IPS-NIHi11 (cell line): Measurements from ENCODE around the gene ATP2B1.
A peak's percentile ranks its signal among the peaks of the same experiment; 100 is the strongest.

Source experiments
- DNase-seq: peaks from one replicate; pipeline ENCODE4 v3.0.0; 2012; ENCODE audit warnings: mixed read lengths, low spot score

The ATP2B1 gene

DNA sequence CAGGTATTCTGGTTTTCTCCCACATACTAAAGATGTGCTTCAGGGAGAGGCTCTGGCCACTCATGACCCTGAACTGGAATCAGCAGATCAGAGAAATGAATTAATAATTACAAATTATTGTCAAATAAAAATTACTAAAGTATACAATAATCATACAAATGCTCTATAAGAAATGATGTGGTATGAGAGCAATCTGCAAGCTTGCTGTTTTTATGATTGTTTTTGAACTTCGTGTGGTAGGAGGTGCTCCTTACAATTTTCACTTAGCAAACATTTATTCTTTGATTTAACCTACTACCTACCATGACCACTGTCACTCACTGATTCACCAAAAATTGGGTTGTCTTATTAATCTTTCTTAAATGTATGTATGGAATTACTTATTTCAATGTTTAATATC lies 16.2 kb downstream of the ATP2B1 start:
- DNase-seq, result no peak

DNA sequence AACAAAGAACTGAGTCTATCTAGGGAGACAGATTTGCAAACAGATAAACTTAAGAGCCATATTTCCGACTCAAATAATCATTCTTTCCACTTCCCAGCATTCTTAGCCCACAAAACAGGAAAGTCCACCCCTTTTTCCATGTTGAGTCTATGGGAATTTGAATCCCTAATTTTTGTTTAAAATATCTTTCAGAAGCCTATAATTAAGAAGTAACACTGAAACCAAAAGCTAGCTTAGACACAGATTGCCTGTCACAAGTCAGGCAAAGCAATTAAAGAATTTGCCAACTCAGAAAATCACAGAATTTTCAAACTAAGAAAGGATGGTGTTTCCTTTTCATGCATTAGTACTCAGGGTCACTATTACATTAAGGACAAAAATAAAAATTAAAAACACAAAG lies 17.0 kb downstream of the ATP2B1 start:
- DNase-seq, result no peak

DNA sequence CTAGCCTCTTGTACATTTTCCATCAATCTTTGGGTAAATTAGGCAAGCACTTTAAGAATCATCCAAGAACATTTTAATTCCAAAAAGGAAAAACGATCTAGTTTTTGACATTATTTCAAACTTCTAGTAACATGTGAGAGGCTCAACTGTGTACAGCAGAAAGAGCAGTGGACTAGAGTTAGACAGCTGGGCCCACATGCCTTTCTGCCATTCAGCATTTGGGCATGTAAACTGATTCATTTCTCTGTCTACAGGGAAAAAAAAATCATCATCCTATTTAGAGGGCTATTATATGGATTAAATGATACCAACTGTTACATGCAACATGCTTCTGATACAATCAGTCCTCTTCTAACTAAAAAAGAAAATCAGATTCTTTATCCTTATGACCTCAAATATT lies 17.7 kb downstream of the ATP2B1 start:
- DNase-seq, result no peak

DNA sequence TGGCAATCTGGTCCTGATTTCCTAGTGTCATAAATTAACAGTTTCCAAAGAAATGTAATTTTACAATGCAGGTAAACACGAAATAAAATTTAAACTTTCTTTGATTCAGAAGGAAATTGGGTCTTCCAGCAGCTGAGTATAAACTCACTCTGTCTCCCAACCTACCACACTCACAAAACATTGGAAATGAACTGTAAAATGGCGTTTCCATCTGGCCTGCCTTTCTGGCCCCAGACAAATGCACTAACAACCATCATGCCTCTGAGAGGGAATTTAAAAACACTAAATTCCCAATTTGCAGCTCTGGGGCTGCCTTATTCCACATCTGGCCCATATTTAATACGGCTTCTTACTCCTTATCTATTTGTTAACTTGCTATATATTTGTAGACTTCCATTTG lies 19.3 kb downstream of the ATP2B1 start:
- DNase-seq, result no peak

DNA sequence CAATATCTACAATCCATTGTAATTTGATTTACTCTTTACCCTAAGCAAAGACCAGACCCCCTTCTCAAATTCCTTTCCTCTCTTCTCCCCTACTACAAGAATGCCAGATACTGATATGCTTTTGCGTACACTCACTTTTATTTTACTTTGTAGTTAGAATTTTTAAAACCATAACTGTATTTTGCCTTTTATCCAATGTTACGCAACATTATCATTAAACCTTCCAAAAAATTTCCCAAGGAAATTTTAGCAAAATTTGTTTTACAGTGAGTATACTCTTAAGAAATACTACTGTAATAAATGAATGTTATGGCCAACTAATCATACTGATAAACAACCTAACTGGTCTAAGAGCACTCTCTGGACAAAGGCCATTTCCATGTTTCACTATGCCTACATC lies 22.3 kb downstream of the ATP2B1 start:
- DNase-seq, result no peak

DNA sequence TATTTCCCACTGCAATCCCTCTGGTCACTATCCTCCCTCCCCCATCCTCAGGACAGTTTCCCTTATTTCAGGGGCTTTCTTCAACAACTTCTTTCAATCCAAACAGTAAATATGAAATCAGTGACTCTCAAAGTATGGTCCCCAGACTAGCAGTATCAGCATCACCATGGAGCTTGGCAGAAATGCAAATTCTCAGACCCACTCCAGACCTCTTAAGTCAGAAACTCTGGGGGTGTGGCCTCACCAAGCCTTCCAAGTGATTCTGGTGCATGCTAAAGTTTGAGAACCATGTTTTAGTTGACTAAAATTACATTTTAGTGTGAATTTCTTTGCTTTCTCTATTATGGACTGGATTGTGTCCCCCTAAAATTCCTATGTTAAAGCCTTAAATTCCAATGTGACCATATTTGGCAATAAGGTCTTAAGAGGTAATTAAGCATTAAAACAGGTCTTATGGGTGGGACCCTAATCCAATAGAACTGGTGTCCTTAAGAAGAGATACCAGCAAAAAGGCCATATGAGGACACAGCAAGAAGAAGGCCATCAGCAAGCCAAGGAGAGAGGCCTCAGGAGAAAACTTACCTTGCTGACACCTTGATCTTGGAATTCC lies 23.2 kb downstream of the ATP2B1 start:
- DNase-seq, result no peak

DNA sequence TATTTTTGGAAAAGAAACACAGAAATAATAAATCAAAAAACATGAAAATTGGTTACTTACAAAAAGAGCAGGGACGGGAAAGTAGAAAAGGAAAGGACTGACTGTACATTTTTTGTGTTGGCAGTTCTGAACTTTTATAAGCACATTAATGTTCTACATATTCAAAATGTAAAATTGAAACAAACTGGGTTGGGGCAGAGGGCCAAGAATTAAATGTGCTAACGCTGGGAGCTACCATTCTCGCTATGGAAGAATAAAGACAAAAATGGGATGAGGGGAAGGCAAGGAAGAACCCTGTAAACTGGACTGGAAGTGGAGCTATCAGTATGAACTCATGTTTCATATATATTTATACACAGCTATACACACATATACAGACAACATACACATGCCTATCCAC lies 24.5 kb downstream of the ATP2B1 start:
- no peak for DNase-seq

DNA sequence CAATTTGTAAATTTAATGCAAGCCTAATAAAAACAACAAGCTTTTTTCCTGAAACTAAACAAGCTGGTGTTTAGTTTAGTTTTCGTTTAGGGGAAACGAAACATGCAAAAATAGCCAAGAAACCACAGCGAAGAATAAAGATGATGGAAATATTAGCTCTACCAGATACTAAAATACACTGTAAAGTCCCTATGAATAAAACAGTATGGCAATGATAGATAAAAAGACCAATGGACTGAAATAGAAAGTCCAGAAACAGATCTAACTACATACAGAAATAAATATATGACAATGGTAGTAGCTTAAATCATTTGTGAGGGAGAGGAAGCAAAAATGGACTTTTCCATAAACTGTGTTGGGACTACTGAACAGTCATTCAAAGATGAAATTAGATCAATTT lies 26.4 kb downstream of the ATP2B1 start:
- no peak for DNase-seq

DNA sequence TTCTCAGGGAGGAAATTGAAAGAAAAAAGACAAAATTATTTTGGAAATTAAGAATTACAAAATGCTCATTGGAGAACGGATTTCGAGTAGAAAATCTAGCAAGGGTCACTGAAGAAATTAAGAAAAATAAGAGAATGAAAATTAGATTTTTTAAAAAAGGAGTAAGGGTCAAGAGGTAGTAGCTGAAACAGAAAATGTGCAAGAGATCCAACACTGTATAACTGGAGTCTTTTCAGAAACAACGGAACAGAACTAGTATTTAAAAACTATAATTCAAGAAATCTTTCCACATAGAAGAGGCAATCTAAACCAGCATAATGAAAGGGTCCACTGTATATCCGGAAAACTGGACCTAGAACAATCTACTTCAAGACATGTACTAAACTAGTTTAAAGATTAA lies 28.2 kb downstream of the ATP2B1 start:
- no peak for DNase-seq

DNA sequence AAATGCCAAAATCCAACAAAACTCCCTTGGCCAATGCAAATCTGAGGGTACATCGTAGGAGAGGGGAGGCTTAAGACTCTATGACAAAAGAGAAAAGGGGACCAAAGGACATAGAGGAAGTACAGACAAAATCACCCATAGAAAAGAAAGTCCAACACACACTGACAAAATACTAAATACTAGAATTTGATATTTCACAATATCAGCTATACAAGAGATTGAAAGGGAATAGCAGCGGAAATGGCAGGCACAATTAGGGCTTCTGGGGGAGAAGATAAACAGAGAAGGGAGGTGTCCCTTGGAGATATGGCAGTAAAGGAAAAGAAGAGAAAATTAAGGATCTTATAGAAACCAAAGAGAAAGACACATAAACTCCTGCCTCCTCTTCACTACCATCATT lies 29.0 kb downstream of the ATP2B1 start:
- DNase-seq, result no peak

DNA sequence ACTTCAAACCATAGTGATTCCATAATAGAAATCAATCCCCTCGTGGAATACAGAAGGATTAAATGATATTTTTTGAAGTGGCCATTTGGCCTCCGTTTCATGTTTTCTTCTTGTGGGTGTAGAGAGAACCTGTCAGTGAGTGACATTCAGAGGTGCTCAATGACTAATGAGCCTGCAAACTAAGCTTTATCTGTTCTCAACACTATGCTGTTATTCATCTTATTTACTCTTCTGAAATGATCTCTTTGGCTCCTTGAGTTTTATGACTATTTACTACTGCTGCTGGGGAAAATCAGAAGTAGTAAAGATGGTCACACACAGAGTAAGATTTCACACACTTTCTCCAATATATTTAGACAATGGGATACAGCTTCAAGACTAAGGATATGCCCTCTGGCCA lies 30.4 kb downstream of the ATP2B1 start:
- DNase-seq, result no peak

DNA sequence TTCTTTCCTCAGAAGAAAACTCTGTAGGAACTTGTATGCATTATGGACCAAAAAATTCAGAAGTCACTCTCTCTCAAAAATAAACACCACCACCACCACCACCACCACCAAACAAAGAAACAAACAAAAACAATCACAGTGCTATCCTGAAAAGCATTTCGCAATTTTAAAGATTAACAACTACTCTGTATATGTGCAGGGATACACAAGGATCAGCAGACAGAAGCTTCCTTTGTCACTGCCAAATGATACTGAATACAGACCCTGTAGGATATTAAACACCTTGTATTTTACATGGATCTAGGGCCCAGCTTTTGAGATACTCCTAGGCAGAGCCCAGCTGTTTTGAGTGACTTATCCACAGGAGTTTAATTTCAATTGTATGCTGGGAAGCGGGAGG lies 31.7 kb downstream of the ATP2B1 start:
- no peak for DNase-seq

DNA sequence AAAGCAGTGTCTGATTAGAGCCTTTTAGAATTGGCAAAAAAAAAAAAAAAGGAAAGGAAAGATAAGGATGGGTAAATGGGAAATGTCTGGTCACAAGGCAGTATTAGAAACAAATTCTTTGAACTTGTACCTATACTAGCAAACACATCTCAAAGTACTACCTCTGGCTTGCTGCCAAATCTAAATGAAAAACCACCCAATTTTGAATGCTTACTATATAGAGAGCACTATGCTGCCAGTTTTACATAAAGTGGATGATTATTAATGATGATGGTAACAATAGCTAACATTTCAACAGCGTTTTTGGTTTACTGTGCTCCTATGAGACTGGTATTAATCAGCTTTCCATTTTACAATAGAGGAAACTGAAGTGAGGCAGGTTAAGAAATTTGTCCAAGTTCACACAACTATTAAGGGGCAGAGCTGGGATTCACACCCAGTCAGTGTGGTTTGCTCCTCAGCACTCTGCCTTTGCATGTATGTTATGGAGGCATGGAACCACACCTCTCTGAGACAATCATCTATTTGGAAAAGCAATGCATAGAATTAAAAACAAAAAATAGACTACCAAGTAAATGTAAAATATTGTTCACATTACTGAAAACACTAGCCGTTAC lies 34.2 kb downstream of the ATP2B1 start:
- no peak for DNase-seq

DNA sequence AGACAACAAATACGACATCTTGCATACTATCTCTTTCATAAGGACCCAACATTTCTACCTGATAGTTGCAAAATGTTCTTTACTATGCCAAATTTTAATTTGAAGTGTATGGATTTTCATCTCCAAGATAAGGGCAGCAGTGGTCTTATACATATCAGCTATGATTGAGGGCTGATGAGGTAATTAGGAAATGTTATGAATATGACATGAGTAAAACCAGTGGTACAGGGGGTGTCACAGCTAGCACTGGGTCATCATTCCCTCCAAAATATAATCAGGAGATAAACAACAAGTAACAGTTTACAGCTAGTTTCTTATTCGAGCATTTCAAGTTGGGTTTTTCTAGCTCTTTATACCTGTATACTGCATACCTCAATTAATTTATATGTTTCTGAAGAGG lies 35.0 kb downstream of the ATP2B1 start:
- DNase-seq, result no peak

DNA sequence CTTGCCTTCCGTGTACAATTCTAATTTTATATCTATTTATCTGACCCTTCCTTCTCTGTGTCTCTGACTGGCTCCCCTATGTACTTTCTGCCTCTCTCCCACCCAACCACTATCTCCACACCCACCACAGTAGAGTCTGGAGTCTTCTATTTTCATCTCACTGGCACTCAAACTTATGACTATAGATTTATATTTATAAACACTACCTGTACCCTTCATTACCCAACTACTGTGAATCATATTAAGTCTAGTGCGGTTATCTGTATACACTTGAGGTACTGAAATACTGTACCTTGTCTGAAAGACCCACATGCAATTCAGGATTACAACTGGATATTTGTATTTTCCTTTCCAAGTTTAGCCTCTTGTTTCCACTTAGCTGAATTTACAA lies 36.1 kb downstream of the ATP2B1 start:
- DNase-seq, result no peak

DNA sequence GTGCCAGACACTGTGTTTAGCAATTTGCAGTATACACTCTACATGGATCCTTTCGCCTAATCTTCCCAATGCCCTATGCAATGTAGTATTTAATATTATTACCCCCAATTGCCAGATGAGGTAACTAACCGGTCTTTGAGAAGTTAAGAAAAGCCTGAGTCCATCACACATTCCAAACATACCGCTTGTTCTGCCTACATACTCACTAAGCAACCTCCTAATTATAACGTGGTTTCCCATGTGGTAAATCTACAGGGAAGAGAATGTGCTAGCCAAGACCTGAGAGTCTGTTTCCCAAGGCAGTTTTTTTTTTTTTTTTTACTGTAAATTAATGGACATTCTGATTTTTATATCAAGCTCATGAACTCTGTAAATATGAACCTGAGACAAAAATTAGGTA lies 37.2 kb downstream of the ATP2B1 start:
- DNase-seq, result peak; percentile 20

DNA sequence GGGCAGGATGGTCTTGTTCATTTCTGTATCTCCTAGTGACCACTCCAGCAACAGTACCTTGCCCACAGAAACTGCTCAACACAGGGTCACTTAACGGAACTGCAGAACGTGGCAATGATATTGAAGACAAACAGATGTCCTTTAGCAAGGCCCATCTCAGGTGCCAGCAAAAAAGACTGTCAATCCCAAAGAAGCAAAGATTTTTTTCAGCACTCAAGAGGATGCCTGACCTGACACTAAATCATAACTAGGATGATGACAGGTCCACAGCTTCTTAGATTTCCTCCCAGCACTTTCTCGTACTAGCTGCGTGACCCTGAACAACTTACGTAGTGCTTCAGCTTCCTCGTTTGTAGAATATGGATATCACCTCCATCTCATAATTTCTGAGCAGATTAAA lies 39.4 kb downstream of the ATP2B1 start:
- DNase-seq, result no peak

DNA sequence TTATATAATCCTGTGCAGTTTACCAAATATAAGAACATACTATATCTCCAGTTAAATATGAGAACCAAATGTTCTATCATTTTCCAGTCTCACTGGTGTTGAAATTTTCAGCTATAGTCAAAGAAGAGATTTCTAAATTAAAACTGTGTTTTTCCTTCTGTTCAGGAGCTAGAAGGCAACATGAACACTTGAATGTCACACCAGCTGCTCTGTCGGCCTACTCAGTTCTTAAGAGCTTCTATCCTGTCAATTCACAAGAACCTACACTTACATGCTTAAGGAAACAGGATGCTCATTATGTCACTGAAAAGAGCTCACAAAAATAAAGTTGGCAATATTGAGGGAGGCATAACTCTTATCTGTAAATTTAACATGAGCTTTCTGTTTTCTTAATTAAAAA lies 43.1 kb downstream of the ATP2B1 start:
- DNase-seq, result no peak

DNA sequence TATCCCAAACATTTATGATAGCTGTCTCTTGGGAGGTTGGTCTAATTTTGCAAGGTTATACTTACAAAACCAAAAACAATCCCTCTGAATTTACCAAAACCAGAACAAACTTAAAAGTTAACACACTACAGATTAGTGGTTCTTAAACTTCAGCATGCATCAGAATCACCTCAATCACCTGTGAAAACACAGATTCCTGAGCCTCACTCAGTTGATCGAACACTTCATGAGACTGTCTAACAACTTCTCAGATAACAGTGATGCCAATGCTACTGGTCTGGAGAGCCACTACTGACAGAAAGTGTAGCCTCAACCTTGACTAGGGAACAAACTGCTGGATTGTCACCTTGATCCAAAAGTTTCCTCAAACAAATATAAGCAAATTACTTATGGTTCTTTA lies 44.2 kb downstream of the ATP2B1 start:
- DNase-seq, result no peak

DNA sequence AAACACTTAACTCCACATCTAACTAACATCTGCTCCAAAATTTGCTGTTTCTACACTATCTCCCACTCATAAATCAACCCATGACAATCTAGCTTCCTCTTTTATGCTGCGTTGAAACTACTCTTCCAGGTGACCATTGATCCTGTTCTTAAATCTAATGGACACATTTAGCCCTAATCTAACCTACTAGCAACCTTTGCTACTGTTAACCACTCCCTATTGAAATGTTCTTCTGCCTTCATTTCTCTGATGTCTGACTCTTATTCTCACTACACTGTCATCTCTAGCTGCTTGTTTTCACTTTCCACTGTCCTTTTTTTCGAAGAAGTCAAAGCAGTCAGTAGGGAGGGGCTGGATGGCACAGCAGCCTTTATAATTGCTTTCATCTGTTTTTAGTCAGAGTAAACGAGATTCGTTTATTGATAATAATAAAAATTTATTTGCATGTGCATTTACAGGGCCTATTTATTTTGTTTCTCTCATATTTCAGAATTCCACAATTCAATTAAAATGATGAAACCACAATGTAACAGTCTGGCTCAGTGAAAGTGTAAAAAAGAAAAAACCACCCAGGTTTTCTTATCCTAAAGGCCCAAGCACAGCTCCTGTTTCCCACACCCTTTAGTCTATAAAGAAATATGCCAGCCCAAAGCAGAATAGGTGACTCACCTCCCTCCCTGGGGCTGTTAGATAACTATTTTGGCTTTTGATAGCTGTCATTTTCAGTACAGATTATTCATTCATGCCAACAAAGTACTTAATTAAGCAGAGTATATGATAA lies 44.9 kb downstream of the ATP2B1 start:
- DNase-seq, result no peak

DNA sequence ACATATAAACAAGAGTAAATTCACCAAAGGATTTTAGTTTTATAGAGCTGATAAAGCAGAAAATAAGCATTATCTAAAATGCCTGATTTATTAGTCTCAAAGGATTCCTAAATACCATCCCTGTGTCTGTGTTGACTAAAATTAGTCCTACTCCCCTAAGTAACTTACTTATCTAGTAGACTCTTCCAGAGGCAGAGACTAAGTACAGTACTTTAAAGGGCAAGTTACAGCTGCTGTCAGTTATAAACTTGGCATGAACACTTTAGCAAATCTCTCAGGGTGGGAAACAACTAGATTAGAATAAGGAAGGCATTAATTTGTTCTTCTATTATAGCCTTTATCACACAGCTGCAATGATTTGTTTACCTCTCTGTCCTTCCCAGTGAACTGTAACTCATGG lies 46.0 kb downstream of the ATP2B1 start:
- DNase-seq, result no peak

DNA sequence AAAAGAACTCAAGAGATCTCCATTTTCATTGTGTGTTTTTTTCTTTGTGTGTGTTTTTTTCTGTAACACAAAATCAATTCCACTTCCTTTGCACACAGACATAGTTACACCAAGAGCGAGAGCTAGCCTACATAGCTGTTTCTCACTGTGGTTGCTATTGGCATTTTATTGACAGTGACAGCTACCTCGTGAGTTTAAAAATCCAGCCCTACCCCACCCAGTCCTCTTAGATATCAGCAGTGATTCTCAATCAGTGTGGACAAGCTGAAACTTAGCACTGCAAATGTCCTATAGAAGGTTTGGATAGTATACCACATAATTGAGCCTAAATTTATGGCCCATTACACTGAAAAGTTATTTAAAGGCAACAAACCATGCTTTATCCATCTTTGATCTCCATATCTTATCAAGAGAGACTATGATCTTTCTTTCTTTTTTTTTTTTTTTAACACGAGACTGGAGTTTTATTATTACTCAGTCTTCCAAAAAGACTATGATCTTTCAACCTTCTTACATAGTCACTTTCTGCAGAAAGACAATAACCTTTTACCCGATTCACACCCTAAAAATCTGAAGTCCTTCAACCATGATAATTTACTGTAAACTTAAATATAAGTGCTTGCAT lies 46.8 kb downstream of the ATP2B1 start:
- no peak for DNase-seq

DNA sequence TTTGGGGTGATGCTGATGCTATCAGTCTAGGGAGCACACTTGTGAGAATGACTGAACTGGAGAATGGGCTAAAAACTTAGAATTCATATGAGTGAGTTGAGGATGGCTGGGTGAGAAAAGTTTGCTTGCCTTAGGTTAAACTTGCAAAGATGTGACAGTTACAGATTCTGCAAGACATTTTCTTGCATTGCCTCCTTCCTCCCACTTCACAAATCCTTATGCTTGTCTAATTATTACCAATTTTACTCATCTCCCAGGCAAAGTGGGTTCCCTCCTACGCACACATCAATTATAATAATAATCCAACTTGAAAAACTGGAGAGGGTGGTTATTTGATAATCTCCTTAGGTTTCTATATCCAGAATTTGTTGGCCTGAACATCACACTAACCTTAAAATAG lies 50.9 kb downstream of the ATP2B1 start:
- DNase-seq, result no peak
